ENCODE results near the gene THOC6.

Gene THOC6

GRCh38 chr16:3014971-3015370 is 8.9 kb upstream of the THOC6 start:
- no peak for TF ChIP-seq CTCF (IDR thresholded peaks at IDR 0.05; ENCODE audit: insufficient read depth, low read depth, low read length, missing control alignments)
- no peak for DNase-seq (ENCODE audit: low read depth)
- no peak overlapping the region for H3K4me3 ChIP-seq (ENCODE audit: low read length)

GRCh38 chr16:3015865-3016521 is 7.8 kb upstream of the THOC6 start:
- H3K4me3 ChIP-seq (ENCODE audit: low read length) = no peak overlapping the region
- no peak for DNase-seq (ENCODE audit: low read depth)
- TF ChIP-seq CTCF (IDR thresholded peaks at IDR 0.05; ENCODE audit: insufficient read depth, low read depth, low read length, missing control alignments) = no peak

- no peak for TF ChIP-seq CTCF (IDR thresholded peaks at IDR 0.05; ENCODE audit: insufficient read depth, low read depth, low read length, missing control alignments)
- no peak for DNase-seq (ENCODE audit: low read depth)
- H3K4me3 ChIP-seq (ENCODE audit: low read length) = no peak overlapping the region
These were observed 6.5 kb upstream of the THOC6 start for GRCh38 chr16:3017344-3017743.

- DNase-seq (ENCODE audit: low read depth) = no peak
- TF ChIP-seq CTCF (IDR thresholded peaks at IDR 0.05; ENCODE audit: insufficient read depth, low read depth, low read length, missing control alignments) = peak; percentile 10
- no peak within 1 kb of the TSS for H3K4me3 ChIP-seq (ENCODE audit: low read length)
These were observed 5.9 kb upstream of the THOC6 start, which contains the start of gene CLDN6 for GRCh38 chr16:3017794-3018506. TSS of gene CLDN6 (minus strand) at chr16:3018183. CDS start at chr16:3016021, 2,162 bp downstream.

GRCh38 chr16:3019594-3020246 is 4.1 kb upstream of the THOC6 start:
- TF ChIP-seq CTCF (IDR thresholded peaks at IDR 0.05; ENCODE audit: insufficient read depth, low read depth, low read length, missing control alignments) = no peak
- DNase-seq (ENCODE audit: low read depth) = no peak
- H3K4me3 ChIP-seq (ENCODE audit: low read length) = peak overlapping the region; percentile 48

GRCh38 chr16:3020247-3020603 is 3.6 kb upstream of the THOC6 start, which contains the start of gene TNFRSF12A:
TSS of gene TNFRSF12A (plus strand) at chr16:3020368. CDS start at chr16:3020398, 30 bp downstream.
- no peak for TF ChIP-seq CTCF (IDR thresholded peaks at IDR 0.05; ENCODE audit: insufficient read depth, low read depth, low read length, missing control alignments)
- peak; percentile 87 for DNase-seq (ENCODE audit: low read depth)
- peak within 1 kb of the TSS; percentile 94 for H3K4me3 ChIP-seq (ENCODE audit: low read length)

All from epithelial cell of esophagus (primary cell).